Peyer's patch (tissue), 4 donors: ENCODE results near the gene AP5B1.

Experiments used
- POLR2A ChIP-seq, 2 donors: fragments of 450-650 bp; IDR thresholded peaks; one replicate each; pipeline ENCODE4 v1.5.1; 2017; ENCODE audit warnings: antibody characterized with exemption in 2 of 2, mild to moderate bottlenecking in 2 of 2, moderate library complexity in 2 of 2
- TF ChIP-seq, protein P1 (sequence below), 6 experiments: fragments of 450-650 bp in 4 of 6; fragments of 200-600 bp in 2 of 6; sonication (generic) in 1 of 6; IDR thresholded peaks; one replicate each; pipeline ENCODE4 v1.5.1; 2017 to 2019; ENCODE audit warnings: antibody characterized with exemption in 6 of 6, mild to moderate bottlenecking in 3 of 6, moderate library complexity in 1 of 6

DNA sequence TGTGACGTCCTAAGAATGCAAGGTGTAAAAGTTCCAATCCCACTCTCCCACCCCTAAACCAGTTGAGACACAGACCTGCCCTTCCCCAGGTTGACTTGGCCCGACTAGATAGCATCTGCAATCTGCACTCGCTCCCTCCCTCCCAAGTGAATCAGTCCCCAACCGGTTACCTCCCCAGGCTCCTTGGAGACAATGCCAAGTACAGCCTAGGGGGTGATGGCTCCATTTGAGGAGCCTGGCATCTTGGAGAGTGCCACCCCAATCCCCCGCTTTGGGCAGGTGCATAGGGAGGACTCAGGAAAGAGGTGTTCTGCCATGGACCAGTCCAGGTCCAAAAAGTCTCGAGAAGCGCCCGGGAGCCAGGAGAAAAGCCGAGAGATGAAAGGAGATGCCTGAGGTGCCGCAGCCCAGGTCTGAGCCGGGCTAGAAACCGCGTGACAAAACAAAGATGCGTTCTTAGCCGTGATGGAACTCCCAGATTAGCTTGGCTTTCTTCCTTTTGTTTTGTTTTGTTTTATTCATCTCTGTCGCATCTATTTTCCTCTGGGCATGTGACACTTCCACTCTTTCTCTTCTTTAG is 34.3 kb upstream of the AP5B1 start:
- TF ChIP-seq, protein P1, sequence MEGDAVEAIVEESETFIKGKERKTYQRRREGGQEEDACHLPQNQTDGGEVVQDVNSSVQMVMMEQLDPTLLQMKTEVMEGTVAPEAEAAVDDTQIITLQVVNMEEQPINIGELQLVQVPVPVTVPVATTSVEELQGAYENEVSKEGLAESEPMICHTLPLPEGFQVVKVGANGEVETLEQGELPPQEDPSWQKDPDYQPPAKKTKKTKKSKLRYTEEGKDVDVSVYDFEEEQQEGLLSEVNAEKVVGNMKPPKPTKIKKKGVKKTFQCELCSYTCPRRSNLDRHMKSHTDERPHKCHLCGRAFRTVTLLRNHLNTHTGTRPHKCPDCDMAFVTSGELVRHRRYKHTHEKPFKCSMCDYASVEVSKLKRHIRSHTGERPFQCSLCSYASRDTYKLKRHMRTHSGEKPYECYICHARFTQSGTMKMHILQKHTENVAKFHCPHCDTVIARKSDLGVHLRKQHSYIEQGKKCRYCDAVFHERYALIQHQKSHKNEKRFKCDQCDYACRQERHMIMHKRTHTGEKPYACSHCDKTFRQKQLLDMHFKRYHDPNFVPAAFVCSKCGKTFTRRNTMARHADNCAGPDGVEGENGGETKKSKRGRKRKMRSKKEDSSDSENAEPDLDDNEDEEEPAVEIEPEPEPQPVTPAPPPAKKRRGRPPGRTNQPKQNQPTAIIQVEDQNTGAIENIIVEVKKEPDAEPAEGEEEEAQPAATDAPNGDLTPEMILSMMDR (IDR thresholded peaks at IDR 0.05), result no peak
- TF ChIP-seq POLR2A (IDR thresholded peaks at IDR 0.05), result no peak
